ENCODE results near the gene LZTR1.
A peak's percentile ranks its signal among the peaks of the same experiment; 100 is the strongest.
"Not testable (repeated sequence)": the region's sequence is repeated elsewhere in the genome, so short reads cannot be mapped to it uniquely, and the experiment has no call there.

The LZTR1 gene

GRCh38 chr22:21032037-21032867 lies 50.2 kb downstream of the LZTR1 start, which contains the start of gene SLC7A4:
Gene SLC7A4, minus strand, starts transcription at chr22:21032561. Its CDS starts 749 bp downstream, at chr22:21031812.
- DNase-seq, result peak; percentile 48

- DNase-seq, result no peak
Observed at GRCh38 chr22:21032868-21033688, 51.0 kb downstream of the LZTR1 start.

- DNase-seq, result no peak
Observed at GRCh38 chr22:21033895-21034294, 51.8 kb downstream of the LZTR1 start.

- DNase-seq, result no peak
Observed at GRCh38 chr22:21034989-21035388, 52.9 kb downstream of the LZTR1 start.

GRCh38 chr22:21038405-21038804 lies 56.3 kb downstream of the LZTR1 start:
- no peak for DNase-seq

GRCh38 chr22:21039158-21039557 lies 57.1 kb downstream of the LZTR1 start:
- not testable (repeated sequence) for DNase-seq

GRCh38 chr22:21041937-21042336 lies 59.8 kb downstream of the LZTR1 start:
- DNase-seq, result no peak

GRCh38 chr22:21042978-21043859 lies 61.1 kb downstream of the LZTR1 start:
- no peak for DNase-seq

GRCh38 chr22:21043860-21044535 lies 61.9 kb downstream of the LZTR1 start:
- no peak for DNase-seq

- no peak for DNase-seq
Observed at GRCh38 chr22:21044931-21045584, 63.0 kb downstream of the LZTR1 start.

GRCh38 chr22:21045585-21046294 lies 63.6 kb downstream of the LZTR1 start, which contains the start of gene LRRC74B:
Gene LRRC74B, plus strand, starts transcription at chr22:21045946. Its CDS starts 41 bp downstream, at chr22:21045987.
- DNase-seq, result peak; percentile 87

GRCh38 chr22:21047035-21047661 lies 65.1 kb downstream of the LZTR1 start:
- DNase-seq, result no peak

- no peak for DNase-seq
Observed at GRCh38 chr22:21047730-21048129, 65.6 kb downstream of the LZTR1 start.

- DNase-seq, result not testable (repeated sequence)
Observed at GRCh38 chr22:21048448-21048847, 66.4 kb downstream of the LZTR1 start.
